Fibroblast of the conjunctiva (primary cell): Measurements from ENCODE around the gene EDC4.
"Not testable (repeated sequence)": the region's sequence is repeated elsewhere in the genome, so short reads cannot be mapped to it uniquely, and the experiment has no call there.

Experiments used
- DNase-seq: peaks from one replicate; pipeline ENCODE4 v3.0.0-alpha.2; 2010; ENCODE audit warnings: low read depth

Gene EDC4

GRCh38 chr16:67914758-67915495, 42.1 kb downstream of the EDC4 start:
- no peak for DNase-seq

- DNase-seq = not testable (repeated sequence)
Observed at GRCh38 chr16:67915496-67915769, 42.6 kb downstream of the EDC4 start.

GRCh38 chr16:67915831-67916723, 43.2 kb downstream of the EDC4 start:
- DNase-seq = no peak

GRCh38 chr16:67917140-67917851, 44.4 kb downstream of the EDC4 start:
- no peak for DNase-seq

GRCh38 chr16:67917852-67918236, 45.0 kb downstream of the EDC4 start:
- no peak for DNase-seq

GRCh38 chr16:67919622-67920221, 46.9 kb downstream of the EDC4 start:
- DNase-seq = no peak

GRCh38 chr16:67922221-67922620, 49.4 kb downstream of the EDC4 start:
- no peak for DNase-seq

GRCh38 chr16:67922740-67923139, 49.9 kb downstream of the EDC4 start:
- no peak for DNase-seq

GRCh38 chr16:67923414-67924116, 50.7 kb downstream of the EDC4 start:
- no peak for DNase-seq

- no peak for DNase-seq
Observed at GRCh38 chr16:67924140-67924906, 51.5 kb downstream of the EDC4 start.

GRCh38 chr16:67926181-67926750, 53.4 kb downstream of the EDC4 start:
- DNase-seq = no peak

GRCh38 chr16:67927131-67927941, 54.5 kb downstream of the EDC4 start:
- DNase-seq = no peak

GRCh38 chr16:67928147-67928546, 55.3 kb downstream of the EDC4 start:
- no peak for DNase-seq

GRCh38 chr16:67928561-67929364, 55.9 kb downstream of the EDC4 start:
- DNase-seq = no peak

GRCh38 chr16:67930191-67930590, 57.3 kb downstream of the EDC4 start:
- no peak for DNase-seq

- no peak for DNase-seq
Observed at GRCh38 chr16:67930678-67931211, 57.9 kb downstream of the EDC4 start.
